GM10847 (cell line): ENCODE data around the gene CLIC2.

ENCODE experiments used
- POLR2A ChIP-seq: IDR thresholded peaks from 2 replicates; pipeline ENCODE4 v1.6.1; 2011; ENCODE audit not compliant: insufficient read length; ENCODE audit errors: extremely low read depth

CLIC2 gene

DNA sequence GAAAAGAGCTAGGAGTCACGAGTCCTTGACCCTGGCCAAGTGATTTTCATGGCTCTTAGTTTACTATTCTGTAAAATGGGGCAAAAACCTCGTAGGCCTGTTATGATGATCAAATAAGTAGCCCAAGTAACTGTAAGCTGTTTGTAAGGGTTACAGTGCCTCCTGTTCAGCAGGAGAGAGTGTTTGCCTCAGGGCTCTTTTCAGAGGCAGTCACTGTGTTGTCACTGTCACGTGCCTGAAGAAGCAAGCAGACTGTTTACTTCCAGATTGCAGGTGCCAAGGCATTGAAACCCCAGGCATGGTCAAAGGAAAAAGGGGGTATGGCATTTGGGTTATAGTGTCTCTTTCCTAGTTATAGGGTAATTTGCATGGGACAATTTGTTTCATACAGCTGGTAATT is 74.7 kb downstream of the CLIC2 start:
- TF ChIP-seq POLR2A, result no peak

DNA sequence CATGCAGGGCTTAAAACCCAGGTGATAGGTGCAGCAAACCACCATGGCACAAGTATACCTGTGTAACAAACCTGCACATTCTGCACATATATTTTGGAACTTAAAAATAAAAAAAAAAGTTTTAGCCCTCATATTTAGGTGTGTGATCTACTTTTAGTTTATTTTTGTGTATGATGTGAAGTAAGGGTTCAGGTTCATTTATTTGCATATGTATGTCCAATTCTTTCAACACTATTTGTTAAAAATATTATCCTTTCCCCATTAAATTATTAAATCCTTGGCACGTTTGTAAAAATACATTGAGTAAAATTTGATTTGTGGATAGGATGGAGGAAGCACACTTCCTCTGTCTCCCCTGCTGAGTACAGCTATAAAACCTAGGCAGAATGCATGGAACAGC is 83.0 kb downstream of the CLIC2 start:
- TF ChIP-seq POLR2A, result no peak

- no peak for TF ChIP-seq POLR2A
Observed at GRCh38 chrX:155247497-155247896, 86.9 kb downstream of the CLIC2 start.

DNA sequence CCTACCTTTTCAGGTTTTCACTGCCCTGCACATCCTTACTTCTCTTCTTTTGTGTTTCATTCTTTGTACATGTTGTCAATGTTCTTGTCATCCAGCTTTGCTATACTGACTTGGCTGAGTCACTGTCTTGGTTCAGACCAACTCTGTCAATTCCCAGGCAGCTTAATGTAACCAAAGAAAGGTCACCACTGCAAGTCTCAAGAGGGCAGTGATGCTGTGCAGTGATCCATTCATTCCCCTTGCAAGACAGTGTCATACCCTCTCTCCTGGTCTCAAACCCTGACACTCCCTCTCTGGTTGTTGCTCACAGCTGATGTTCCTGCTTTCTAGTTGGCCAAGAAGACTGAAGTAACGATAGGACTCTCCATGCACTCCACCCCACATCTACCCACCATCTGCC is 87.7 kb downstream of the CLIC2 start:
- TF ChIP-seq POLR2A, result no peak

DNA sequence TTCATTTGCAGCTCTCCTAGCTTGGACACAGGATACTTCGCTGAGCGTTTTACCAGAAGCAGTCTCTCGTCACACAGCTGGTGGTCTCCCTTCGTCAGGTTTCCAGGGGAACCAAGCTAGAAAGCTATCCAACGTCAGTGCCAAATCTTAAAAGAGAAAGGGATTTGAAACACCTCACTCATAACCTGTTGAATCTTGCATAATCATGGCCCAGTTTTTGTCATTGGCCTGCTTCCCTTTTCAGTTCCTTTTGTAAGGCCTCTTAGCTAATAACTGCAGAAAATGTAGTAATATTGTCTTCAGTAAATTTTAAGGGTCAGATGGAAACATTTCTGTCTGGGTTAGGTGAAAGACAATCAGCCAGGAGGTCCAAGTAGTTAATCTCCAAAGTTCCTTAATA is 92.1 kb downstream of the CLIC2 start:
- no peak for TF ChIP-seq POLR2A

DNA sequence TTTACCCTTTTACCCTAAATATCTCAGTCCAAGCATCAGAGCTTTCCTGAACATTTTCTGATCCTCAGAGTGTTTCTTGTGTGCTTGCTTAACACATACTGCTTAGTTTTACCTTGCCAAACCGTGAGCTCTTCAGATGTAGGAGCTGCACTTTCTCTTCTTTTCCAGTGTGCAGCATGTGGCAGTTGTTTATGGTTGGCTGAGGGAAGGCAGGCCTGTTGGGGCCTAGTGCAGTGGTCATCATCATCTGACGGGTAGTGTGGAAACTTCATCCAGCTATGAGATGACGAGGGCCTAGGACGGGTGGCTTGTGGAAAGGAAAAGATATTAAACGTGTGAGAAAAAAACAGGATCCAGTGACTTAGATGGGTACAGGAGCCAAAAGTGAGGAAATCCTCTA is 96.7 kb downstream of the CLIC2 start:
- TF ChIP-seq POLR2A, result no peak

GRCh38 chrX:155235891-155236290 is 98.5 kb downstream of the CLIC2 start:
- no peak for TF ChIP-seq POLR2A

DNA sequence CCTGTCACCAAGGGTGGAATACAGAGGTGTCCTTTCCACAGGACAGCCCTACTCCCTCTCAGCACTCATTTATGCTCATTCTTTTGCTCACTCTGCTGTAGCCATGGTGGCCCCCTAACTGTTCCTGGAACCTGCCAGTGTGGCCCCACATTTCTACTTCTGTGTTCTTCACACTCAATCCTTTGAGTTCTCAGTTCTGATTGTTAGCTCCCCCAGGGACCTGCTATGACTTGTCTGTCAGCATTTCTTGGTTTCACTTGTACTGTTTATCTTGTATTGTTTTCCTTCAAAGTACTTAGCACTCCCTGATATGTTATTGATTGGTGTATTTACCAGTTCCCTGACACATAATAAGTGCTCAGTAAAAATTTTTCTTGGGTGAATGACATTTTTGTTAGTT is 103.3 kb downstream of the CLIC2 start:
- no peak for TF ChIP-seq POLR2A
